ENCODE data around the gene RBMS2. TPM values are rescaled to one million over a fixed set of nuclear protein-coding genes. Genes with fewer than 3 reads are reported as not detected.

The RBMS2 gene
- total RNA-seq, 3 donors from 2014 or later = 35.9 to 47.8 (median 41.0) TPM

DNA sequence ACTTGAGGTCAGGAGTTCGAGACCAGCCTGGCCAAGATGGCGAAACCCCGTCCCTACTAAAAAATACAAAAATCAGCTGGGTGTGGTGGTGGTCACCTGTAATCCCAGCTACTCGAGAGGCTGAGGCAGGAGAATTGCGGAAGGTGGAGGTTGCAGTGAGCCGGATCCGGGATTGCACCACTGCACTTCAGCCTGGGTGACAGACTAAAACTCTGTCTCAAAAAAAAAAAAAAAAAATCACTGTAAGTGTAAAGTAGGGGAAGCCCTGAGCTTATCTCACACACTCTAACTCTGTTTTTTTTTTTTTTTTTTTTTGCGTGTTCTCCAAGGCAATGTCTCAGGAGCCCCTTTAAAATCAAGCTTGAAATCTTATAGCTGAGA lies 421 bp upstream of the RBMS2 start:
- H3K4me3 ChIP-seq = no peak overlapping the region
- H3K9me3 ChIP-seq = no peaks in the 10 kb centered on the region
- peaks cover 5% of the 10 kb centered on the region for H3K4me1 ChIP-seq (ENCODE audit: low read depth)
- H3K36me3 ChIP-seq (ENCODE audit: low read depth) = no peaks in the 10 kb centered on the region
- intact Hi-C loops (cut with DNase I, micrococcal nuclease) = loop anchor here in 1 of 2 donors (10.0 kb wide), 1 partner anchor 114 kb away; the partner anchor contains the start of gene BAZ2A
- ATAC-seq = peak; percentile 21
- no peak for DNase-seq
- TF ChIP-seq, protein P1, sequence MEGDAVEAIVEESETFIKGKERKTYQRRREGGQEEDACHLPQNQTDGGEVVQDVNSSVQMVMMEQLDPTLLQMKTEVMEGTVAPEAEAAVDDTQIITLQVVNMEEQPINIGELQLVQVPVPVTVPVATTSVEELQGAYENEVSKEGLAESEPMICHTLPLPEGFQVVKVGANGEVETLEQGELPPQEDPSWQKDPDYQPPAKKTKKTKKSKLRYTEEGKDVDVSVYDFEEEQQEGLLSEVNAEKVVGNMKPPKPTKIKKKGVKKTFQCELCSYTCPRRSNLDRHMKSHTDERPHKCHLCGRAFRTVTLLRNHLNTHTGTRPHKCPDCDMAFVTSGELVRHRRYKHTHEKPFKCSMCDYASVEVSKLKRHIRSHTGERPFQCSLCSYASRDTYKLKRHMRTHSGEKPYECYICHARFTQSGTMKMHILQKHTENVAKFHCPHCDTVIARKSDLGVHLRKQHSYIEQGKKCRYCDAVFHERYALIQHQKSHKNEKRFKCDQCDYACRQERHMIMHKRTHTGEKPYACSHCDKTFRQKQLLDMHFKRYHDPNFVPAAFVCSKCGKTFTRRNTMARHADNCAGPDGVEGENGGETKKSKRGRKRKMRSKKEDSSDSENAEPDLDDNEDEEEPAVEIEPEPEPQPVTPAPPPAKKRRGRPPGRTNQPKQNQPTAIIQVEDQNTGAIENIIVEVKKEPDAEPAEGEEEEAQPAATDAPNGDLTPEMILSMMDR (IDR thresholded peaks at IDR 0.05) = no peak

DNA sequence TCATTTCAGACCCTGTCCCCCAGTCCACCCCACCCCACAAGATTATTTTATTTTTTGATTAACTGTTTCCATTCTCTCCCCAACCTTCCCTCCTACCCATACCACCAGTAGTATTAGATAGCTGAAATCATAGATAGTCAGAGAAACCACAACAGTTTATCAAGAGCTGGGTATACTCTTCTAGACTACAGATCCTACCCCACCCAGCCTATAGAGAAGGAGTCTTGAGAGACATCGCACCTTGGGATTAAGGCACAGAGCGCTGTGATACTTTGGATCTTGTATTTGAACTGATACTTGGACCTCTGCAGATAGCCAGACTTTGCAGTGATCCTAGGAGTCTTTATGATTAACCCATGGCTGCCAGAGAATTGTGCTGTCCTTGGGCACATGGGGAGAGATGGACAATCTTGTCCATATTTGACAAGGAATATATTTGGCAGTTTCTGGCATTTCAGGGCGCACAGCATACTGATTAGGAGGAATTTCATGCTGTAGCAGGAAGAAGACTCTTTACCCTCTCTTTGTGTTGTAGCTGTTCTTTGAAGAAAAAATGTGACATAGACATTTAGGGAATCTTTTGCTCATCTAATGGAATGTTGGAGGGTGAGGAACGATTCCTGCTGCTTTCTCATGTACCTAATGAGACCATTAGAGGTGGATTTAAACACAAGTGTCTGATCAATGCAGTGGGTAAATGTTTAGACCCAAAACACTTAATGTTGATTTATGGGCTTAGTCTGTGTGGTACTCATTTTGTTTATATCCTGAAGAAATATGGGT lies 982 bp downstream of the RBMS2 start:
- TF ChIP-seq, protein P1 (IDR thresholded peaks at IDR 0.05) = no peak
- peak; percentile 34 for ATAC-seq
- Histone ChIP-seq H3K4me3 (peak overlapping the region; percentile 11), H3K9me3 (no peaks in the 10 kb centered on the region), H3K36me3 (ENCODE audit: low read depth) (no peaks in the 10 kb centered on the region), H3K4me1 (ENCODE audit: low read depth) (peaks cover 18% of the 10 kb centered on the region)
- intact Hi-C loops (cut with DNase I, micrococcal nuclease) = loop anchor here in 1 of 2 donors (10.0 kb wide), 1 partner anchor 112 kb away; the partner anchor contains the start of gene BAZ2A
- DNase-seq = no peak

DNA sequence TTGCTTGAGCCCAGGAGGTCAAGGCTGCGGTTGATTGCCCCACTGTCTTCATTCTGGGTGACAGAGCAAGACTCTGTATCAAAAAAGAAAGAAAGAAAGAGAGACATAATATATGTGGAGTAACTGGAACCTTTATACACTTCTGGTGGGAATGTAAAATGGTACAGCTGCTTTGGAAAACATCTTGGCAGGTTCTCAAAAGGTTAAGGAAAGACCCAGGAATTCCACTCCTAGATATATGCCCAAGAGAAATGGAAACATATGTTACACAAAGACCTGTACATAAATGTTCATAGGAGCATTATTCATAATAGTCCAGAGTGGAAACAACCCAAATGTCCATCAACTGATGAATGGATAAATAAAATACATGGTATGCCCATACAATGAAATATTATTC lies 7.2 kb downstream of the RBMS2 start:
- TF ChIP-seq, protein P1 (IDR thresholded peaks at IDR 0.05) = no peak
- Histone ChIP-seq H3K4me1 (ENCODE audit: low read depth) (peaks cover 20% of the 10 kb centered on the region), H3K9me3 (no peaks in the 10 kb centered on the region), H3K36me3 (ENCODE audit: low read depth) (no peaks in the 10 kb centered on the region), H3K4me3 (no peak overlapping the region)
- ATAC-seq (no peak), DNase-seq (no peak)
- intact Hi-C loops (cut with DNase I, micrococcal nuclease) = loop anchor here in 1 of 2 donors (10.0 kb wide), 1 partner anchor 106 kb away; the partner anchor contains the start of gene BAZ2A

DNA sequence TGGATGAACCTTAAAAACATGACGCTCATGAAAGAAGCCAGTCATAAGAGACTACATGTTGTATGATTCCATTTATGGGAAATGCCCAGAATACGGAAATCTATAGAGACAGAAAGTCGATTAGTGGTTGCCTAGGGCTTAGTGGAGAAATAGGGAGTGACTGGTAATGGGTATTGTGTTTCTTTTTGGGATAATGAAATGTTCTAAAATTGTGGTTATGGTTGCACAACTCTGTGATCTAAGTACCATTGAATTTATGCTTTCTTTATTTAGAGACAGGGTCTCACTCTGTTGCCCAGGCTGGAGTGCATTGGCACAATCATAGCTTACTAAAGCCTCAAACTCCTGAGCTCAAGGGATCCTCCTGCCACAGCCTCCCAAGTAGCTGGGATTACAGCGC lies 8.0 kb downstream of the RBMS2 start:
- TF ChIP-seq, protein P1 (IDR thresholded peaks at IDR 0.05) = no peak
- Histone ChIP-seq H3K9me3 (no peaks in the 10 kb centered on the region), H3K4me3 (no peak overlapping the region), H3K36me3 (ENCODE audit: low read depth) (no peaks in the 10 kb centered on the region), H3K4me1 (ENCODE audit: low read depth) (peaks cover 16% of the 10 kb centered on the region)
- DNase-seq (no peak), ATAC-seq (no peak)
- intact Hi-C loops (cut with DNase I, micrococcal nuclease) = loop anchor here in 1 of 2 donors (10.0 kb wide), 1 partner anchor 105 kb away; the partner anchor contains the start of gene BAZ2A

DNA sequence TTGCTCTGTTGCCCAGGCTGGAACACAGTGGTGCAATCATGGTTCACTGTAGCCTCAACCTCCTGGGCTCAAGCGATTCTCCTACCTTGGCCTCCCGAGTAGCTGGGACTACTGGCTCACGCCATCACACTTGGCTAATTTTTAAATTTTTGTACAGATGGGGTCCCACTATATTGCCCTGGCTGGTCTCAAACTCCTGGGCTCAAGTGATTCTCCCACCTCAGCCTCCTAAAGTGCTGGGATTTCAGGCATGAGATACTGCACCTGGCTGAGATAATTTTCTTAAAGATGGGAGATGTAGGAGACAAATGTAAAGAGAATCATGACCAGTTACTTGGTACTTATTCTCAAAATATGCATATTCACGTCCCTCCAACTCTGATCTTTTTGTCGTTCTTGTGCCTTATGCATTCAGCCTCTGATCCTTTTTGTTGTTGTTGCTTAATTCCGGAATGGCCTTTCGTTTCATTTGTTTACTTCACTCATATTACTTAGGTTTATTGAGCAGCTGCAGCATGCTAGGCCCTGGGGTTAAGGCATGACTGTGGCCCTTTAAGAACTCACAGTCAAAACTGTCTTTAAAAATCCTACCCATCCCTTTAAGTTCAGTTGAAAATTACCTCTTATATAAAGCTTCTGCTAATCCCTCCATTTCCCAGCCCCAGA lies 8.9 kb downstream of the RBMS2 start:
- ATAC-seq (no peak), DNase-seq (no peak)
- Histone ChIP-seq H3K4me3 (no peak overlapping the region), H3K36me3 (ENCODE audit: low read depth) (no peaks in the 10 kb centered on the region), H3K4me1 (ENCODE audit: low read depth) (peaks cover 16% of the 10 kb centered on the region), H3K9me3 (no peaks in the 10 kb centered on the region)
- TF ChIP-seq, protein P1 (IDR thresholded peaks at IDR 0.05) = no peak
- intact Hi-C loops (cut with DNase I, micrococcal nuclease) = no loop called here

Data from mucosa of descending colon (tissue), 3 donors.